Measurements from ENCODE around the gene STK32B. TPM values are rescaled to one million over a fixed set of nuclear protein-coding genes. Genes with fewer than 3 reads are reported as not detected.

Gene STK32B
- total and polyA plus RNA-seq, 8 donors, result 0.61 to 5.5 (median 3.1) TPM

GRCh38 chr4:5462896-5463295, 411.6 kb downstream of the STK32B start:
- no peak overlapping the region for H3K27ac ChIP-seq
- TF ChIP-seq POLR2A (IDR thresholded peaks at IDR 0.05), result no peak
- TF ChIP-seq CTCF (IDR thresholded peaks at IDR 0.05), result no peak
- no peak for TF ChIP-seq EP300 (IDR thresholded peaks at IDR 0.05)
- TF ChIP-seq POLR2AphosphoS5 (IDR thresholded peaks at IDR 0.05), result no peak
- intact Hi-C loops (cut with DNase I; ENCODE audit: low total_unique reads), result no loop called here
- no peak overlapping the region for H3K4me3 ChIP-seq
- no peaks in the 10 kb centered on the region for H3K27me3 ChIP-seq
- no peaks in the 10 kb centered on the region for H3K4me1 ChIP-seq
- no peaks in the 10 kb centered on the region for H3K9me3 ChIP-seq
- DNase-seq, result no peak
- H3K36me3 ChIP-seq, result peaks cover 0 to 11% (median 4%) of the 10 kb centered on the region in 4 donors
- WGBS, 5 donors, result 80 to 90% (median 88%) methylated on average over 14 of the region's 14 CpGs

GRCh38 chr4:5463361-5463760, 412.1 kb downstream of the STK32B start:
- WGBS, 5 donors, result 76 to 100% (median 95%) methylated on average over 1 of the region's 1 CpG
- Histone ChIP-seq H3K27me3 (no peaks in the 10 kb centered on the region), H3K4me3 (no peak overlapping the region), H3K36me3 (peaks cover 0 to 15% (median 4%) of the 10 kb centered on the region in 4 donors), H3K9me3 (no peaks in the 10 kb centered on the region), H3K4me1 (no peaks in the 10 kb centered on the region), H3K27ac (no peak overlapping the region)
- TF ChIP-seq CTCF (IDR thresholded peaks at IDR 0.05) (no peak), POLR2AphosphoS5 (IDR thresholded peaks at IDR 0.05) (no peak)
- intact Hi-C loops (cut with DNase I; ENCODE audit: low total_unique reads), result no loop called here
- DNase-seq, result no peak

- WGBS, 5 donors, result 83 to 92% (median 86%) methylated on average over 11 to 15 of the region's 15 CpGs
- intact Hi-C loops (cut with DNase I; ENCODE audit: low total_unique reads), result no loop called here
These were observed 412.8 kb downstream of the STK32B start for GRCh38 chr4:5463936-5464650.

GRCh38 chr4:5465529-5465928, 414.2 kb downstream of the STK32B start:
- Histone ChIP-seq H3K27me3 (no peaks in the 10 kb centered on the region), H3K9me3 (no peaks in the 10 kb centered on the region), H3K4me1 (no peaks in the 10 kb centered on the region), H3K27ac (no peak overlapping the region), H3K36me3 (peaks cover 0 to 15% (median 4%) of the 10 kb centered on the region in 4 donors), H3K4me3 (no peak overlapping the region)
- no peak for DNase-seq
- TF ChIP-seq EP300 (IDR thresholded peaks at IDR 0.05) (no peak), POLR2A (IDR thresholded peaks at IDR 0.05) (no peak), POLR2AphosphoS5 (IDR thresholded peaks at IDR 0.05) (no peak), CTCF (IDR thresholded peaks at IDR 0.05) (no peak)
- 85 to 93% (median 90%) methylated on average over 3 to 4 of the region's 4 CpGs for WGBS, 5 donors
- intact Hi-C loops (cut with DNase I; ENCODE audit: low total_unique reads), result no loop called here

More at GRCh38 chr4:5463936-5464650, 412.8 kb downstream of the STK32B start:
- H3K27ac ChIP-seq, result no peak overlapping the region
- no peaks in the 10 kb centered on the region for H3K4me1 ChIP-seq
- H3K36me3 ChIP-seq, result peaks cover 0 to 15% (median 4%) of the 10 kb centered on the region in 4 donors
- TF ChIP-seq POLR2A (IDR thresholded peaks at IDR 0.05) (no peak), CTCF (IDR thresholded peaks at IDR 0.05) (no peak), POLR2AphosphoS5 (IDR thresholded peaks at IDR 0.05) (no peak), EP300 (IDR thresholded peaks at IDR 0.05) (no peak)
- H3K27me3 ChIP-seq, result no peaks in the 10 kb centered on the region
- no peak for DNase-seq
- no peak overlapping the region for H3K4me3 ChIP-seq
- H3K9me3 ChIP-seq, result no peaks in the 10 kb centered on the region

Data from stomach (tissue), 9 donors.